Loucy (cell line): Measurements from ENCODE around the gene OR5P2.

Source experiments
- H2AFZ ChIP-seq: fragments of 200-600 bp; sonication (generic); 2 replicates; pipeline ENCODE4 v1.6.0; 2016; ENCODE audit warnings: antibody characterized with exemption, mild to moderate bottlenecking, low read length, moderate library complexity
- H3F3A ChIP-seq: fragments of 200-600 bp; 2 replicates; pipeline ENCODE4 v1.6.0; 2016; ENCODE audit warnings: antibody characterized with exemption, low read depth, mild to moderate bottlenecking
- H3K27me3 ChIP-seq: fragments of 200-600 bp; sonication (generic); 2 replicates; pipeline ENCODE4 v1.6.1; 2014; ENCODE audit warnings: low read length, mild to moderate bottlenecking; ENCODE audit not compliant: insufficient read depth, poor library complexity, severe bottlenecking
- H3K36me3 ChIP-seq: fragments of 200-600 bp; sonication (generic); 2 replicates; pipeline ENCODE4 v1.6.1; 2016; ENCODE audit warnings: low read length; ENCODE audit not compliant: insufficient read depth
- H3K4me1 ChIP-seq: fragments of 200-600 bp; sonication (generic); 2 replicates; pipeline ENCODE4 v1.5.1; 2014; ENCODE audit warnings: low read length, mild to moderate bottlenecking; ENCODE audit not compliant: insufficient read depth, poor library complexity, severe bottlenecking
- H3K4me2 ChIP-seq: fragments of 200-600 bp; sonication (generic); 2 replicates; pipeline ENCODE4 v1.6.0; 2014; ENCODE audit warnings: antibody characterized with exemption, low read length, low read depth, mild to moderate bottlenecking; ENCODE audit not compliant: poor library complexity, severe bottlenecking
- H3K4me3 ChIP-seq: fragments of 200-600 bp; sonication (generic); 2 replicates; pipeline ENCODE4 v1.5.1; 2014; ENCODE audit warnings: low read length, mild to moderate bottlenecking, mixed read lengths; ENCODE audit not compliant: poor library complexity, severe bottlenecking
- H3K79me2 ChIP-seq: fragments of 200-600 bp; sonication (generic); 2 replicates; pipeline ENCODE4 v1.6.1; 2014; ENCODE audit warnings: low read length; ENCODE audit not compliant: insufficient read depth
- H3K9ac ChIP-seq: fragments of 200-600 bp; sonication (generic); 2 replicates; pipeline ENCODE4 v1.6.0; 2014; ENCODE audit warnings: mild to moderate bottlenecking, low read depth, low read length, moderate library complexity; ENCODE audit not compliant: poor library complexity, severe bottlenecking
- H3K9me2 ChIP-seq: fragments of 200-600 bp; sonication (generic); replicated peaks from 2 replicates; pipeline ENCODE4 v1.6.1; 2016; ENCODE audit warnings: low read depth, low read length, mixed read lengths
- H3K9me3 ChIP-seq: fragments of 200-600 bp; sonication (generic); 2 replicates; pipeline ENCODE4 v1.6.1; 2014; ENCODE audit warnings: mild to moderate bottlenecking, antibody characterized with exemption, low read length, low read depth; ENCODE audit not compliant: insufficient read depth
- H4K20me1 ChIP-seq: fragments of 200-600 bp; sonication (generic); 2 replicates; pipeline ENCODE4 v1.6.0; 2014; ENCODE audit warnings: antibody characterized with exemption, low read length, mild to moderate bottlenecking; ENCODE audit not compliant: insufficient read depth, poor library complexity, severe bottlenecking
- EZH2phosphoT487 ChIP-seq: fragments of 200-600 bp; IDR thresholded peaks from 2 replicates; pipeline ENCODE4 v1.6.1; 2018; ENCODE audit warnings: antibody characterized with exemption, mild to moderate bottlenecking, moderate library complexity, borderline replicate concordance
- TF ChIP-seq, protein P1 (sequence below): fragments of 200-600 bp; sonication (generic); conservative IDR thresholded peaks from 2 replicates; pipeline ENCODE4 v1.5.1; 2014; ENCODE audit warnings: mild to moderate bottlenecking, antibody characterized with exemption, low read length

The OR5P2 gene

DNA sequence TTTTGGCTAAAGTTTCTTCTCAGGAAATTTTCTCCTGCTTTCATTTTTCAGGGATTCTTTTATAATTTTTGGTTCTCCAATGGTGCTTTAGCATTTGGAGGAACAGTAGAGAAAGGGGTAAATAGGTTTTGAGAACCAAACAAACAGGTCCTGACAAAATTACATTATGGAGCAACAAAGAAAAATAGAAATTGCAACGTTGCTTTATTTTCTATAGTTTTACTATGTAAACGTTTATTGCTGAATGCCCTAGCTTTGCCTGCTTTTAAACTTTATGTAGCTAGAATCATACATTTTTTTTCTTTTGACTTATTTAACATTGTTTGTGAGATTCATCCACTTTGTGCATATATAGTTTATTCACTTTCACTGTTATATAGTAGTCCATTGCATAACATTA, 43.8 kb upstream of the OR5P2 start:
- no peak overlapping the region for H3K4me2 ChIP-seq
- TF ChIP-seq, protein P1, sequence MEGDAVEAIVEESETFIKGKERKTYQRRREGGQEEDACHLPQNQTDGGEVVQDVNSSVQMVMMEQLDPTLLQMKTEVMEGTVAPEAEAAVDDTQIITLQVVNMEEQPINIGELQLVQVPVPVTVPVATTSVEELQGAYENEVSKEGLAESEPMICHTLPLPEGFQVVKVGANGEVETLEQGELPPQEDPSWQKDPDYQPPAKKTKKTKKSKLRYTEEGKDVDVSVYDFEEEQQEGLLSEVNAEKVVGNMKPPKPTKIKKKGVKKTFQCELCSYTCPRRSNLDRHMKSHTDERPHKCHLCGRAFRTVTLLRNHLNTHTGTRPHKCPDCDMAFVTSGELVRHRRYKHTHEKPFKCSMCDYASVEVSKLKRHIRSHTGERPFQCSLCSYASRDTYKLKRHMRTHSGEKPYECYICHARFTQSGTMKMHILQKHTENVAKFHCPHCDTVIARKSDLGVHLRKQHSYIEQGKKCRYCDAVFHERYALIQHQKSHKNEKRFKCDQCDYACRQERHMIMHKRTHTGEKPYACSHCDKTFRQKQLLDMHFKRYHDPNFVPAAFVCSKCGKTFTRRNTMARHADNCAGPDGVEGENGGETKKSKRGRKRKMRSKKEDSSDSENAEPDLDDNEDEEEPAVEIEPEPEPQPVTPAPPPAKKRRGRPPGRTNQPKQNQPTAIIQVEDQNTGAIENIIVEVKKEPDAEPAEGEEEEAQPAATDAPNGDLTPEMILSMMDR: no peak
- no peak for TF ChIP-seq EZH2phosphoT487
- H3F3A ChIP-seq: no peaks in the 10 kb centered on the region
- H3K9ac ChIP-seq: no peak overlapping the region
- H4K20me1 ChIP-seq: no peaks in the 10 kb centered on the region
- H2AFZ ChIP-seq: no peak overlapping the region
- no peak overlapping the region for H3K4me3 ChIP-seq
- no peaks in the 10 kb centered on the region for H3K9me2 ChIP-seq
- H3K79me2 ChIP-seq: no peaks in the 10 kb centered on the region
- peaks cover 8% of the 10 kb centered on the region; the same call in 1 of the 2 replicates for H3K9me3 ChIP-seq
- no peaks in the 10 kb centered on the region for H3K4me1 ChIP-seq
- H3K27me3 ChIP-seq: no peaks in the 10 kb centered on the region
- H3K36me3 ChIP-seq: no peaks in the 10 kb centered on the region

- Histone ChIP-seq H3K79me2 (no peaks in the 10 kb centered on the region), H3K9me3 (no peaks in the 10 kb centered on the region), H3K9me2 (no peaks in the 10 kb centered on the region), H4K20me1 (no peaks in the 10 kb centered on the region), H3K36me3 (no peaks in the 10 kb centered on the region), H3K4me2 (no peak overlapping the region), H3K27me3 (no peaks in the 10 kb centered on the region), H2AFZ (no peak overlapping the region), H3K4me3 (no peak overlapping the region), H3K9ac (no peak overlapping the region), H3K4me1 (no peaks in the 10 kb centered on the region), H3F3A (no peaks in the 10 kb centered on the region)
- no peak for TF ChIP-seq EZH2phosphoT487
- TF ChIP-seq, protein P1: no peak
Observed at GRCh38 chr11:7833527-7833926, 36.8 kb upstream of the OR5P2 start.

DNA sequence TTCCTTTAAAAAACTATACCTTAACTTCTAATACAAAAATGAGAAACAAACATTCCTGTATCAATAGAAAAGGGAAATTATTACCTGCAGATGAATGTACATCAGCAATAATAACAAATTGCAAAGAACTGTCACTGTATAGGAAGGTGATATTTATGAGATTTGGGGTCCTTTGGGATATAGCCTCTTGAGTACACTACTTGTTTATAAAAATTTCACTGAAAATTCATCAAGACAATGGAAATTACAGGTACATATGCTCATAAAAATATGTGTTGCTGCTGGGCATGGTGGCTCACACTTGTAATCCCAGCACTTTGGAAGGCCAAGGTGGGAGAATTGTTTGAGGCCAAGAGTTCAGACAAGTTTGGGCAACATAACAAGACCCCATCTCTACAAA, 34.0 kb upstream of the OR5P2 start, which contains the start of gene OR5P3:
Gene OR5P3, minus strand, starts transcription at position 101 of the 400 bp plus-strand sequence.
- Histone ChIP-seq H3K4me2 (no peak within 1 kb of the TSS), H4K20me1 (no peaks in the 10 kb centered on the region), H3K4me3 (no peak within 1 kb of the TSS), H3K27me3 (no peaks in the 10 kb centered on the region), H3K9ac (no peak within 1 kb of the TSS), H3F3A (no peaks in the 10 kb centered on the region), H3K4me1 (no peaks in the 10 kb centered on the region), H3K9me3 (no peaks in the 10 kb centered on the region), H2AFZ (no peak within 1 kb of the TSS), H3K9me2 (no peaks in the 10 kb centered on the region), H3K36me3 (no peaks in the 10 kb centered on the region), H3K79me2 (no peaks in the 10 kb centered on the region)
- TF ChIP-seq, protein P1: no peak
- TF ChIP-seq EZH2phosphoT487: no peak
